Lower lobe of right lung (tissue), 2 donors: ENCODE data around the gene HSD17B3. TPM values are rescaled to one million over a fixed set of nuclear protein-coding genes. Genes with fewer than 3 reads are reported as not detected.
"Not testable (repeated sequence)": the region's sequence is repeated elsewhere in the genome, so short reads cannot be mapped to it uniquely, and the experiment has no call there.

Experiments
- ATAC-seq, 2 donors: fragments of 200-7000 bp; cut with Tn5 transposase; one replicate each; pipeline ENCODE4 v1.9.1; 2020 to 2022; ENCODE audit warnings: mild to moderate bottlenecking in 2 of 2, moderate library complexity in 2 of 2
- DNase-seq: peaks from one replicate; pipeline ENCODE4 v3.0.0-alpha.2; 2020
- H3K27ac ChIP-seq: fragments of 200-600 bp; one replicate; pipeline ENCODE4 v1.8.0; 2022
- H3K27me3 ChIP-seq: fragments of 200-600 bp; one replicate; pipeline ENCODE4 v1.8.0; 2022; ENCODE audit warnings: low read depth
- H3K36me3 ChIP-seq: fragments of 200-600 bp; one replicate; pipeline ENCODE4 v1.8.0; 2022; ENCODE audit warnings: mild to moderate bottlenecking
- H3K4me1 ChIP-seq: fragments of 200-600 bp; one replicate; pipeline ENCODE4 v1.8.0; 2022
- H3K4me3 ChIP-seq: fragments of 200-600 bp; one replicate; pipeline ENCODE4 v1.8.0; 2022; ENCODE audit warnings: mild to moderate bottlenecking
- H3K9me3 ChIP-seq: fragments of 200-600 bp; one replicate; pipeline ENCODE4 v1.8.0; 2022
- intact Hi-C: fragments of 100-400 bp; cut with DNase I; formaldehyde crosslinking; loops from one replicate; pipeline ENCODE4 v1.11.0; 2022
- total RNA-seq: library from RNA; stranded (reverse); fragmentation: NEBNext Ultra II Directional; extraction: Animal tissue kit (Norgen Biotek cat#: 25700); gene quantifications from one replicate; pipeline ENCODE4 v1.2.1, GENCODE V29; 2021
- TF ChIP-seq, protein P1 (sequence below): fragments of 200-600 bp; IDR thresholded peaks from one replicate; pipeline ENCODE4 v1.8.0; 2022; ENCODE audit warnings: antibody characterized with exemption, mild to moderate bottlenecking
- donor health status: DM: no; HTN: yes; CAD: no; lungs with severe emphysema.

HSD17B3 gene
- total RNA-seq, 1 donor from 2014 or later, result 1.1 TPM

DNA sequence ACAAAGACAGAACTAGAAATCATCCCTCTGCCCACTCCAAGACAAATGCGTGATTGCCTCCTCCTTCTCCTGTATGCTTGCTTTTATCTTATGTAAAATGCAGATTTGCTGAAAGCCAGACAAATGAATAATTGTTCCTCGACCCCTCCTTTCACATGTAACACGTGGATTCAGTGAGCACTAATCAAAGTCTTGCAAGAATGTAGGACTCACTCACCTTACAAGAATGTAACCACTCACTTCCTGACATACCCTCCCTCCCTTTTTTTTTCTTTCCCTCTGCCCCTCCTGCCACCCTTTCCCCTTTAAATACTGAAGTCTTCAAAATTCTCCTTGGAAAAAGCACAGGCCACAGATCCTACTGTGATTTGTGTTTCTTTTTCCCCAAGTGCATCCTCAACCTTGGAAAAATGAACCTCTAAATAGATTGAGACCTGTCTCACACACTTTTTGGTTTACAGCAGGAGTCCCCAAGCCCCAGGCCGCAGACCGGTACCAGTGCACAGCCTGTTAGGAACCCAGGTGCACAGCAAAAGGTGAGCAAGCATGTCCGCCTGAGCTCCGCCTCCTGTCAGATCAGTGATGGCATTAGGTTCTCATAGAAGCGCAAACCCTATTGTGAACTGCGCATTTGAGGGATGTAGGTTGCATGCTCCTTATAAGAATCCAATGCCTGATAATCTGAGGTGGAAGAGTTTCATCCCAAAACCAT is 29.4 kb upstream of the HSD17B3 start:
- Histone ChIP-seq H3K27ac (no peak overlapping the region), H3K4me1 (no peaks in the 10 kb centered on the region), H3K36me3 (peaks cover 29% of the 10 kb centered on the region), H3K27me3 (no peaks in the 10 kb centered on the region), H3K4me3 (no peak overlapping the region), H3K9me3 (no peaks in the 10 kb centered on the region)
- intact Hi-C loops, result no loop called here
- DNase-seq, result no peak
- no peak for ATAC-seq
- TF ChIP-seq, protein P1, sequence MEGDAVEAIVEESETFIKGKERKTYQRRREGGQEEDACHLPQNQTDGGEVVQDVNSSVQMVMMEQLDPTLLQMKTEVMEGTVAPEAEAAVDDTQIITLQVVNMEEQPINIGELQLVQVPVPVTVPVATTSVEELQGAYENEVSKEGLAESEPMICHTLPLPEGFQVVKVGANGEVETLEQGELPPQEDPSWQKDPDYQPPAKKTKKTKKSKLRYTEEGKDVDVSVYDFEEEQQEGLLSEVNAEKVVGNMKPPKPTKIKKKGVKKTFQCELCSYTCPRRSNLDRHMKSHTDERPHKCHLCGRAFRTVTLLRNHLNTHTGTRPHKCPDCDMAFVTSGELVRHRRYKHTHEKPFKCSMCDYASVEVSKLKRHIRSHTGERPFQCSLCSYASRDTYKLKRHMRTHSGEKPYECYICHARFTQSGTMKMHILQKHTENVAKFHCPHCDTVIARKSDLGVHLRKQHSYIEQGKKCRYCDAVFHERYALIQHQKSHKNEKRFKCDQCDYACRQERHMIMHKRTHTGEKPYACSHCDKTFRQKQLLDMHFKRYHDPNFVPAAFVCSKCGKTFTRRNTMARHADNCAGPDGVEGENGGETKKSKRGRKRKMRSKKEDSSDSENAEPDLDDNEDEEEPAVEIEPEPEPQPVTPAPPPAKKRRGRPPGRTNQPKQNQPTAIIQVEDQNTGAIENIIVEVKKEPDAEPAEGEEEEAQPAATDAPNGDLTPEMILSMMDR, result no peak

DNA sequence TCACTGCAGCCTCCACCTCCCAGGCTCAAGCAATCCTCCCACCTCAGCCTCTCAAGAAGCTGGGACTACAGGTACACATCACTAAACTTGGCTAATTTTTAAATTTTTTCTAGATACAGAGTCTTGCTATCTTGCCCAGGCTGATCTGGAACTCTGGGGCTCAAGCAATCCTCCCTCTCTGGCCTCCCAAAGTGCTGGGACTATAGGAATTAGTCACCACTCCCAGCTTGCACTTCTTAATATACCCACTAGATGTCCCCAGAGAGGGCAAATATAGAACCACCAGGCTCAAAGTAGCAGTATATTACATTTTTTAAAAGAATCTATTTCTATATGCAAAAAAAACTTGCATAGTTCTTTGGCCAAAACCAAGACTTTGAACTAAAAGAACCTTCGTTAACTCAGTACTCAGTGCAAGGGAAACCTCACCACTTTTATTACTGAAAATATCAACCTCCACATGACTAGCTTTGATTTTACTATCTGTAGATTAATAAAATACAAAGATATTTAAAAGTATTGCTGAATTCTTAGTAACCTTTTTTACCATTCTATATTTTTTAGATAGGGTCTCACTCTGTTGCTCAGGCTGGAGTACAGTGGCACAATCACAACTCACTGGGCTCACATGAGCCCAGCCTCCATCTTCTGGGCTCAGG is 25.8 kb upstream of the HSD17B3 start:
- Histone ChIP-seq H3K27ac (no peak overlapping the region), H3K27me3 (no peaks in the 10 kb centered on the region), H3K36me3 (peaks cover 36% of the 10 kb centered on the region), H3K9me3 (no peaks in the 10 kb centered on the region), H3K4me3 (no peak overlapping the region), H3K4me1 (no peaks in the 10 kb centered on the region)
- DNase-seq (no peak), ATAC-seq (peak; percentile 78 to 89)
- intact Hi-C loops, result loop anchor here (10.0 kb wide), 1 partner anchor 337 kb away; no protein-coding TSS in a partner anchor
- TF ChIP-seq, protein P1, result peak; percentile 88

DNA sequence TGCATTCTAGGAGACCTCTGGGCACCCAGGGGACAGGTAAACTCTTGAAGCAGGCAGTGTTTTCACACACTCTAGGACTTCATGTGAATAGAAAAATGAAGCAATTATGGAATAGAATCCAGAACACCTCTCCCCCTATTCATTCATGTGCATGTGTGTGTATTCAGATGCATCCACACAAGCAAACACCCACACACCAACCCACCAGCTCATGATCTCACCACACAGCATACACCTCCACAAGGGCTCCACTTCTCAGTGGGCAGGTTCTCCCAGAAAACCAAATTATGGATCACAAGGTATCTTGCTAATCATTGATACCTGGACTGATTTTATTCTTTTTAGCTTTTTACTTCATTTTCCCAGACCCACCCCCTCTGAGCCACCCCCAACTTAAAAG is 21.2 kb upstream of the HSD17B3 start:
- ATAC-seq, result peak in 1 of 2 donors; percentile 46
- Histone ChIP-seq H3K36me3 (peaks cover 45% of the 10 kb centered on the region), H3K4me1 (no peaks in the 10 kb centered on the region), H3K27me3 (no peaks in the 10 kb centered on the region), H3K27ac (no peak overlapping the region), H3K9me3 (no peaks in the 10 kb centered on the region), H3K4me3 (no peak overlapping the region)
- DNase-seq, result no peak
- TF ChIP-seq, protein P1, result no peak
- intact Hi-C loops, result loop anchor here (10.0 kb wide), 1 partner anchor 342 kb away; no protein-coding TSS in a partner anchor

DNA sequence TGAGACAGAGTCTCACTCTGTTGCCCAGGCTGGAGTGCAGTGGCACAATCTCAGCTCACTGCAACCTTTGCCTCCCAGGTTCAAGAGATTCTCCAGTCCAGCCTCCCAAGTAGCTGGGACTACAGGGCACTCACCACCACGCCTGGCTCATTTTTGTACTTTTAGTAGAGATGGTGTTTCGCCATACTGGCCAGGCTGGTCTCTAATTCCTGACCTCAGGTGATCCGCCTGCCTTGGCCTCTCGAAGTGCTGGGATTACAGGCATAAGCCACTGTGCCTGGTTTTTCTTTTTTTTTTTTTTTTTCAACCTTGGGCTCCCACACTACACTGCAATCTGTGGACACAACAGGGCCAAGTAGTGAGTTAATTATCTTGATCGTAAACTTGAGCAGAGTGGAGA is 20.8 kb upstream of the HSD17B3 start:
- H3K4me3 ChIP-seq, H3K9me3 ChIP-seq, DNase-seq, H3K4me1 ChIP-seq, ATAC-seq, H3K27ac ChIP-seq, H3K27me3 ChIP-seq: not testable (repeated sequence)
- intact Hi-C loops, result loop anchor here (10.0 kb wide), 1 partner anchor 342 kb away; no protein-coding TSS in a partner anchor
- peaks cover 48% of the 10 kb centered on the region for H3K36me3 ChIP-seq

DNA sequence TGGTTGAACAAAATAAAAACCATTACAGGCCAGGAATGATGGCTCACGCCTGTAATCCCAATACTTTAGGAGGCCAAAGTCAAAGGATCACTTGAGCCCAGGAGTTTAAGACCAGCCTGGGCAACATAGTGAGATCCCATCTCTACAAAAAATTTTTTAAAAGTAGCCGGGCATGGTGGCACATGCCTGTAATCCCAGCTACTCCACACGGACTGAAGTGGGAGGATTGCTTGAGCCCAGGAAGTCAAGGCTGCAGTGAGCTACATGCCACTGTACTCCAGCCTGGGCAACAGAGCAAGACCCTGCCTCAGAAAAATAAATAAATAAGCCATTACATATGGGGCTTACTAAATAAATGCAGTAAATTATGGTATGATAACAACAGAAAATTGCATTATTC is 20.2 kb upstream of the HSD17B3 start:
- H3K27me3 ChIP-seq, H3K4me3 ChIP-seq, H3K4me1 ChIP-seq, H3K9me3 ChIP-seq, H3K27ac ChIP-seq, DNase-seq, ATAC-seq: not testable (repeated sequence)
- peaks cover 48% of the 10 kb centered on the region for H3K36me3 ChIP-seq
- intact Hi-C loops, result loop anchor here (10.0 kb wide), 1 partner anchor 343 kb away; no protein-coding TSS in a partner anchor

DNA sequence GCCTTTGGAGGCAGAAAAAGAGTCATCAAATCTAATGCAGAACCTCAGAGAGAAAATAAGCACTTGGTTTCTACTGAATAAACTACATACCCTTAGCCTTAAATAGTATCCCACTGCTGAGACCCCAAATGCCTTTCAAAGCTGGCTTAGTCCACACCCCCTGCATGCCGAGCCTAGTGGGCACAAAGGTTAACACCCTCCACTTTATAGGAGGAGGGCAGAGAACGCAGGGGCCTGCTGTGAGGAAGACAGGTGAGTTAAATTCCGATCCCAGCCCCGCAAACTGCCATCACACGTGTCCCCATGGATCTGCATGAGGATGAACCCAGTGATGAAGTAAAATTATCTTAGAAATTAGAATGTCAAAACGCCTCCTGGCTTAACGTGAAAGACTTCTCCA is 19.5 kb upstream of the HSD17B3 start:
- TF ChIP-seq, protein P1, result no peak
- peaks cover 48% of the 10 kb centered on the region for H3K36me3 ChIP-seq
- H3K9me3 ChIP-seq, result no peaks in the 10 kb centered on the region
- no peak overlapping the region for H3K4me3 ChIP-seq
- no peak for DNase-seq
- intact Hi-C loops, result loop anchor here (10.0 kb wide), 1 partner anchor 343 kb away; no protein-coding TSS in a partner anchor
- H3K4me1 ChIP-seq, result no peaks in the 10 kb centered on the region
- no peak for ATAC-seq
- H3K27ac ChIP-seq, result no peak overlapping the region
- no peaks in the 10 kb centered on the region for H3K27me3 ChIP-seq
